NCI-H524 treated with DMSO at 0.1 percent for 48 hours (cell line): Measurements from ENCODE around the gene HSD3B2.

Experiments
- DNase-seq: peaks from one replicate; lab custom pipeline; 2025; lab: John Stamatoyannopoulos, UW

Gene HSD3B2

DNA sequence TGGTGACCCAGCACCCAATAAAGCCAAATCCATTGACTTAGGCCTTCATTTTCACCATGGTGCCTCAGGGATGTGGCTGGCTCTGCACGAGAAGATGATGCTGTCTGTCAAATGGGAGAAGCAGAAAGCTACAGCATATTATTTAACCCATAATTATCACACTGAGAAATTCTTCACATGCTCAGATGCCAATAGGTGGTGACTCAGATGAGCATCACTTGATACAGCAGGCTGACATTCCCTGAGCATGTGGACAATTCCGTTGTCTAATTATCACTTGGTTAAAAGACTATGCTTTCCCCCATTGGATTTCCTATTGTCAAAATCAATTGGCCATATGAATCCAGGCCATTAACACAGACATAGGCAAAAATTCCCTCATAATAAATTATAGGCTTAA lies 48.0 kb downstream of the HSD3B2 start:
- DNase-seq = no peak

DNA sequence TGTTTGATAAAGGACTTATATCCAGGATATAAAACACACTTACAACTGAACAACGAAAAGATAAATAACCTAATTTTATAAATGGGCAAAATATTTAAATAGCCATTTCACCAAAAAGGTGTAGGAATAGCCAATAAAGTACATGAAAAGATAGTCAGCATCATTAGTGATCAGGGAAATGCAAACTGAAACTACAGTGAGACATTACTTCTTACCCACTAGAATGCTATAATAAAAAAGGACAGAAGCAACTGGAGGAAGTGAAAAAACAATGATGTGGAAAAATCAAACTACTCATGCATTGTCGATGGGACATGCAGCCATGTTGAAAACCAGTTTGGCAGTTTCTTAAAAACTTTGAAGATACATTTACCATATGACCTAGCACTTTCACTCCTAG lies 48.6 kb downstream of the HSD3B2 start:
- DNase-seq = no peak

DNA sequence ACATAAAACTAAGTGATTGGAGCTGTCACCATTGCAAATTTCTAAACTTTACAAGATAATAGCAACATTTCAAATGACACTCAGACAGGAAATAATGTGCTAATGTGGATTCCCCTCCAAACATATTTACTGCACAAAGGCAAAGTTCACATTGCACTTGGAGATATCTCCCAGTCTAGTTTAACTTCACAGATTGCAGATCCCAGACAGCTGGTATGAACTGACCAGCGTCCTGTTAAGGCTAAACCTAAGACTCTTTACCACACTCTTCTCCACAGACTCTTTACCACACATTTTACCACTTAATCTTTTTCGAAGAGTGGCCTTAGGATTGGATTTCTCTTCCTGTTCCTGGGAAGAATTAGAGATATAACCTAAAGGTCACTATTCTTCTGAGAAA lies 51.5 kb downstream of the HSD3B2 start:
- no peak for DNase-seq

DNA sequence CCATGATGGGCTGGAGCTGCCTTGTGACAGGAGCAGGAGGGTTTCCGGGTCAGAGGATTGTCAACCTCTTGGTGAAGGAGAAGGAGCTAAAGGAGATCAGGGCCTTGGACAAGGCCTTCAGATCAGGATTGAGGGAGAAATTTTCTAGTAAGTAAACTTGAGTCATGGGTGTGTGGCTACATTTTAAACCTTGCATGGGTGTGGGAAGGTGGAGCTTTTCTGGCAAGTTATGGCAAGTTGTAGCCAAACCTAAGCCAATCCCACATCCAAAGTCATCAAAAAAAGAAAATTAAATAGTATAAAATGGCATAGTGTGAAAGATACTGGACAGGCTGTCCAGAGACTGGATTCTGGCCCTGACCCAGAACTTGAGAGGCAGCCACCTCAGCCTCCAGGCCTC lies 52.3 kb downstream of the HSD3B2 start:
- DNase-seq = no peak

DNA sequence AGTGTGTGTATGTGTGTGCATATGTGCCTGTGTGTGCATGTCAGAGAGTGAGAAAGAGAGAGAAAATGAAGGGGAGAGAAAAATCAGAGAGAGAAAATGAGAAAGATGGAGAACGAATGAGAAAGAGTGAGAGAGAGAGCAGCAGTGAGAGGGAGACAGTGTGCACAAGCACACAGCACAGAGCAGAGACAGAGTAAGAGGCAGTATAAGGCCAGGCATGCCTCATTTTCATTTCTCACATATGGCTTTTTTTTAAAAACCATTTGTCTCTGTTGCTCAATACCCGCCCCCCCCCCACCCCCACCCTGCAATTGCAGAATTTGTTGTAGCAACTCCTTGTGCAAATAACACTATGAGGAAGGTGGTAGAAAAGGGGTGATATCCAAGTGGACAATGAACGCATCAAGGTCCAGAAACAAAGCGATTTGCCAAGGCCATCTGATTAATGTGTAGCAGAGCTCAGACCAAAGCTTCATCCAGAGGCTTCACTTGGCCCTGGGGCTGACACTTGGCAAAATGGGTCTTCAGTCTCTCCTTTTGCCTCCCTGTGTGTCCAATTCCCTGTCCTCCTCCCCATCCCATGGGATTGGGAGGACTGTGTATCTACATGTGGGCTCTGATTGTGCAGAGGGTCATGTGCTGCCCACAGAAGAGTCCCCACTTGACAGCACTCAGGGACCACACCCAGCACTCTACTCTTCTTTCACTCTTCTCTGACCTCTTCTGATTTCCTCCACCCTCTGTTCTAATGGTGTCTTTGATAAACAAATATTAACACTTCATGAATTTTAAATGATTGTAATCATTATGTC lies 53.1 kb downstream of the HSD3B2 start:
- DNase-seq = no peak

DNA sequence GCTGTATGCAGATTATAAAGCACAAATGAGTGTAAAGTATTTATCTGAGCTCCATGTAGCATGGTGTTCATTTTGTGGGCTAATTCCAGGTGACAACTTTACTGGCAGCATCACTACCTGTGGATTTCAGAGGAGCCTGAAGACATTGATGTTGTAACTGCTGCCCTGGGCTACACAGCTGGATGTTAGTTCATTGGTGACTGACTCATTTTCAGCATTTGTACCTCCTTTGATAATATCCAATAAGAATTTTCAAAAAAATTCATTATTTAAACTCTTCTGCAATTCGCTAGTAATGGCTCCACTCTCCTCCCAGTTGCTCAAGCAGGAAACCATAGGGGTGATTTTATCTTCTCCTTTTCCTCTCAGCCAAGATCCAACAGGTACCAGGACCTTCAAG lies 54.8 kb downstream of the HSD3B2 start:
- DNase-seq = no peak

DNA sequence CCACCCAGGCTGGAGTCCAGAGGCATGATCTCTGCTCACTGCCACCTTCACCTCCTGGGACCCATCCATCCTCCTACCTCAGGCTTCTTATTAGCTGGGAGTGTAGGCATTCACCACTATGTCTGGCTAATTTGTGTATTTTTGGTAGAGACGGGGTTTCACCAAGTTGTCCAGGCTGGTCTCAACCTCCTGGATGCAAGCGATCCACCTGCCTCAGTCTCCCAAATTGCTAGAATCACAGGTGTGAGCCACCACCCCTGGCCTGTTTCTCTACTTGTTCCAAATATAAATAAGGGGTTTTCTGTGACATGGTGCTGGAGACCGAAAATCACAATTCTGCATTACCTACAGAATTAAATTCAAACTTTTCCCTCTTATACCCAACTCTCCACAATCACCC lies 55.4 kb downstream of the HSD3B2 start:
- no peak for DNase-seq

DNA sequence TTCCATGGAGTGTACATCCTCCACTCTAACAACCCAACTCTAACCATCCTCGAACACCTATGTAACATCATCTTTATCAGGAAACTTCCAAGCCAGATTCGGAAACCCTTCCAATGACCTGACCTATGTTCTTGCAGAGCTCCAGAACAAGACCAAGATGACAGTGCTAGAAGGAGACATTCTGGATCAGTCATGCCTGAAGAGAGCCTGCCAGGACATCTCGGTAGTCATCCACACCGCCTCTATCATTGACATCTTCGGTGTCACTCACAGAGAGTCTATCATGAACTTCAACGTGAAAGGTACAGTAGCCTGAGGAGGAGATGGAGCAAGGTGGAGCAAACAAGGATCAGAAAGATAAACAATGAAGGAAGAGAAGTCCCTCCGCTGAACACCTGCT lies 56.0 kb downstream of the HSD3B2 start:
- no peak for DNase-seq

DNA sequence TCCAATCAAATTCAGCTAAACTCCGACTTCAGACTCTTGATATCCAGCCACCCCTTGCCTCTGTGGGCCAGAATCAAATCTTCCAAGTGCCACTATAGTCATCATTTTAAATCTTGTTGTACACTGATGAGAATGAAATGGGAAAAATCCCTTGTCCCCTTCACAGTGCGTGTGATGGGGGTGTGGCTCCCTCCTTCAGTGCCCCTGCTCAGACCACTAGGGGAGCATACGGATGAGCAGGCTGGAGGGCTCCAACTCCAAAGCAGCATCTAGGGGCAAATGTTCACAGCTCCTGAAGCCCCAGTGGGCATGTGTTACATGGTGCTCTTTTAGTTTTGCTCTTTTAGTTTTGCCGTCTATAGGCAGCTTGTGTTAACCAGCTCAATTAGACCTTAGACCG lies 56.6 kb downstream of the HSD3B2 start:
- DNase-seq = no peak

DNA sequence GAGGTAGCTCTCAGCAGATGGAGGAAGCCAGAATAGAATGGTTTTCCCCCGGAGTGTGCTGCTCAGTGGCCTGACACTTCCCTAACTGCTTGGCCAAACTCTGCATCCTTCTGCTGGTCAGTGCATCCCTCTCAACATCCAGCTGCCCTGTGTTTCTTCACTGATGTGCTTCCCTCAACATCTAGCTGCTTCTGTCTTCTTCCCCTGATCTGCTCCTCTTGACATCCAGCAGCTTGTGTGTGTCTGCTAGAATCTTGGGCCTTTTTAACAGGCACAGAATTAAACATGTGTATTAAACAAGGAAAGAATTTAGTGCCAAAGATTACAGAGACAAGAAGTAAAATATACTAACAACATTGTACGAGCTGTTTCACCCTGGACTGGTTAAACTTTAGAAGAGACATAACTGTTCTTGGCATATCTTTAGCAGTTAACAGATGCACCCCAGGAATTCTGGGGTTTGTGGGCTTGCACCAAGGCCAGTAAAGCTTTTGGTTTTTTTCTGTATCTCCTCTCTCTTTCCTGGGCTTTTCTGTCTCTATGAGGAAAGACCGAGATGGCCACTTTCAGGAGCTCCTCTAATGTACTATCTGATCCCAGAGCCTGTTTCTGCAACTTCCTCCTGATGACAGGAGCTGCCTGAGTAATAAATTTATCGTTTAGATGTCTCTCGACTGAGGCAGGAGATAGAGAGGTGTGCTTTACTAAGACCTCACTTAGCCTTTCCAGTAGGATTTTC lies 57.3 kb downstream of the HSD3B2 start:
- DNase-seq = no peak
